Fibroblast of mammary gland (primary cell): ENCODE results near the gene QRFP.
"Not testable (repeated sequence)": the region's sequence is repeated elsewhere in the genome, so short reads cannot be mapped to it uniquely, and the experiment has no call there.

ENCODE experiments used
- DNase-seq: peaks from one replicate; pipeline ENCODE4 v3.0.0-alpha.2; 2010; ENCODE audit warnings: low read depth
- H3K4me3 ChIP-seq: 2 replicates; pipeline ENCODE4 v1.5.1; 2011; ENCODE audit warnings: low read depth, mild to moderate bottlenecking, low read length, moderate library complexity; ENCODE audit not compliant: control insufficient read depth
- CTCF ChIP-seq: conservative IDR thresholded peaks from 2 replicates; pipeline ENCODE4 v1.5.1; 2011; ENCODE audit warnings: low read depth, low read length, inconsistent platforms; ENCODE audit not compliant: control insufficient read depth, insufficient read depth

The QRFP gene

GRCh38 chr9:130913599-130914416 lies 17.2 kb upstream of the QRFP start:
- H3K4me3 ChIP-seq: no peak overlapping the region
- no peak for TF ChIP-seq CTCF
- DNase-seq: no peak

- H3K4me3 ChIP-seq: no peak overlapping the region
- TF ChIP-seq CTCF: no peak
- DNase-seq: peak; percentile 75
Measured at GRCh38 chr9:130912932-130913598, 16.5 kb upstream of the QRFP start.

GRCh38 chr9:130911254-130912049 lies 14.8 kb upstream of the QRFP start:
- no peak for TF ChIP-seq CTCF
- H3K4me3 ChIP-seq: no peak overlapping the region
- DNase-seq: no peak

- DNase-seq, H3K4me3 ChIP-seq: not testable (repeated sequence)
Measured at GRCh38 chr9:130910670-130911069, 14.1 kb upstream of the QRFP start.

- not testable (repeated sequence) for DNase-seq, H3K4me3 ChIP-seq
Measured at GRCh38 chr9:130910041-130910440, 13.4 kb upstream of the QRFP start.

- no peak overlapping the region for H3K4me3 ChIP-seq
- TF ChIP-seq CTCF: no peak
- no peak for DNase-seq
Measured at GRCh38 chr9:130908878-130909355, 12.3 kb upstream of the QRFP start.

- DNase-seq: no peak
Measured at GRCh38 chr9:130908146-130908877, 11.7 kb upstream of the QRFP start.

More at GRCh38 chr9:130908146-130908877, 11.7 kb upstream of the QRFP start:
- TF ChIP-seq CTCF: no peak
- H3K4me3 ChIP-seq: no peak overlapping the region
